NCI-H510A treated with DMSO at 0.1 percent for 48 hours (cell line): ENCODE data around the gene HOXD13.

Experiments used
- DNase-seq: peaks from one replicate; lab custom pipeline; 2025; lab: John Stamatoyannopoulos, UW

Gene HOXD13

GRCh38 chr2:176092270-176093144 lies at the start of gene HOXD13:
Gene HOXD13 (plus strand): TSS chr2:176092721. CDS start chr2:176092891, 170 bp downstream.
- peak; percentile 54 for DNase-seq

DNA sequence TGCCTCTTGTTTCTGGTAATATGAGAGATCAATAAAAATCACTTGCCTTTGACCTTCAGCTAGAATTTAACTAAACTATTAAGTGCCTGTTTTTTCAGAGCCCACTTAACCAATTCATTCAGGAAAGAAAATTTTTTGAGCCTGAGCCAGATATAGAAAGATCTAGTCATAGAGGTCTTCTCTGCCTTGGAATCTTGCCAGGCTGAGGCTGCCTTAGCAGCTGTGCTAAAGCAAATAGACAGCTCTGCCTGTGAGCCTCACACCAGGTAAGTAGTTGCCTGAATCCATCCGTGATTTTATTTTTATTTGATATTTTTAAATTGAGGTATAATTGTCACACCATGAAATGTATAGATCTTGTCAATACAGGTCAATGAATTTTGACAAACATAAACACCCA lies 36.1 kb upstream of the HOXD13 start:
- DNase-seq, result peak; percentile 89

- peak; percentile 57 for DNase-seq
These were observed 28.6 kb upstream of the HOXD13 start for GRCh38 chr2:176063958-176064357.

GRCh38 chr2:176066645-176067588 lies 25.6 kb upstream of the HOXD13 start:
- DNase-seq, result no peak

GRCh38 chr2:176067589-176068418 lies 24.7 kb upstream of the HOXD13 start:
- no peak for DNase-seq

- DNase-seq, result no peak
These were observed 24.1 kb upstream of the HOXD13 start for GRCh38 chr2:176068419-176068832.

GRCh38 chr2:176071330-176072291 lies 20.9 kb upstream of the HOXD13 start:
- DNase-seq, result no peak

GRCh38 chr2:176072292-176072669 lies 20.2 kb upstream of the HOXD13 start:
- no peak for DNase-seq

GRCh38 chr2:176072951-176073904 lies 19.3 kb upstream of the HOXD13 start:
- DNase-seq, result no peak

DNA sequence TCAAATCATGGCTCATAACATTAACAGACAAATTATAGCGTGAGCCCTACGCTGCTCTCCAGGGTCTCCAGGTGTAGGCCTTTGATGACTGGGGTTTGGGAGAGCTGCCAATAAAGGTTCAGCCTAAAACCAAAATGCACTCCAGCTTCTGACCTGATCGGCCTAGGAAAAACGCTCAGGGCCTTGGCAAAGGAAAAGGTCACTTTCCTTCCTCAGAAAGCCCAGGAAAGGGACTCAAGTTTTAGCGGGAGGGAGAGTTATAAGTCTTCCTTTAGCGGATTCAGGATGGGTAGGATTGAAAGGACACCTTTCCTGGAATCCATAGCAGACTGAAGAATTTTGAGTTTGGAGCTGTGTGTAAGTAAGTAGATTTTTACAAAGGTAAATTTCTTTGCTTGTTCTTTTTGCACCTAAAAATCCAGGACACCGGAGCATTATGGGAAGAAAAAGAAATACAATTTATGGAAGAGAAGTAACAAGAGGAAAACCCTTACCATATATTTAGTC lies 17.5 kb upstream of the HOXD13 start:
- no peak for DNase-seq

DNA sequence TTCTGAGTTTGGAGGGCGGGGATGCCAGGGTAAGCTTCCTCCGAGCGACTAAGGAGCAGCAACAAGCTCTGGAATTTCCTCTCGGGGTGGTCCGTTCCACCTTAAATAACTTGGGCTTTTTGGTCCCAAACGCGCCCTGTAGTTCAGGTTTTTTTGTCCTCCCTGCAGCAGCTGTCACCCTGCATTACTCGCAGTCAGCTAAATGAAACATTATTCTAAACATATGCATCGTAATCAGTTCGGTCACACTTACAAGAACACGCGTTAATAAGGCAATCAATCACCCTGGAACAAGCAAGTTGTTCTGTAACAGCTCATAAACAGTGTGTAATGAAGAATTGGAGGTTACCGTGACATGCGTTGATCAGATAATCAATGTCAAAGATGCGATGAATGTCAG lies 17.0 kb upstream of the HOXD13 start:
- DNase-seq, result no peak

- no peak for DNase-seq
These were observed 16.5 kb upstream of the HOXD13 start for GRCh38 chr2:176076063-176076462.

DNA sequence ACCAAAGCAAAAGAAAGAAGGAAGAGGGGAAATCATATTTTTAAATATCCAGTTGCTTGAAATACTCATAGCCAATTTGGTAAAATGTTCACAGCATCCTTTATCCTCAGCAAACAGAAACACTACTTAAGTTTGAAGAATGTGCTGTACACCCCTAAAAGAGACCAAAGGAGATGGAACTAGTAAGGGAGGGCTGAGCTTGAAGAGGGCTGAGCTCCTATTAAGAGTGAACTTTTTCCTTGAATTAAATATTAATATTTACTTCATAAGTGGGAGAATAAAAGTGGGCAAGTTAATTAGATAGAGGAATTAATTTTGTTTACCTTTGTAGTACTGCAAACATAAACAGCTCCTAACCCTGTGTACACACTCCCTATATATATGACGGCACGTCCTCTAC lies 15.7 kb upstream of the HOXD13 start:
- no peak for DNase-seq

- DNase-seq, result no peak
These were observed 13.8 kb upstream of the HOXD13 start for GRCh38 chr2:176078541-176079284.

DNA sequence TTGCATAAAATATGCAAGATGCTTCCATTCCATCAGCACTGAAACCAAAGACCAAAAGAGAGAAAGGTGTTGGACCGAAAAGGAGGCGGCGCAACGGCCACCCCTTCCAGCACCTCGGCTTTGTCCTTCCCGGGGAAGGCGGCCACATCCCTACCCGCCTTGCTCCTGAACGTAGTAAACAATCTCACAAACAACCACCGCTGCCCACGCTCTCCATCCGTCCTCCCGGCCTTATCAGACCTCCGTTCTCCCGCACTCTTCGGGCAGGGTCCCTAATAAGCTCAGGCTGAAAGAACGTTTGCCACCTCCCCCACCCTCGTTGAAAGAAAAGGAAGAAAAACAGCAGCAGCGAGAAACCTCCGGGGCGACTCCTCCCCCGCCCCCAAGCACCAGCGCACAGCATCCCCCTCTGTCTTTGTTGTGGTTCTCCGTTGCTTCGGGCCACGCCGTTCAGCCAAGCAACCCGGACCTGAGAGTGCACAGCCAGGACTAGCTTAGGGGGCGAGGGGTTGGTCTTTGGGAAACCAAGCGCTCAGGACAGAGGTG lies 13.2 kb upstream of the HOXD13 start:
- no peak for DNase-seq

DNA sequence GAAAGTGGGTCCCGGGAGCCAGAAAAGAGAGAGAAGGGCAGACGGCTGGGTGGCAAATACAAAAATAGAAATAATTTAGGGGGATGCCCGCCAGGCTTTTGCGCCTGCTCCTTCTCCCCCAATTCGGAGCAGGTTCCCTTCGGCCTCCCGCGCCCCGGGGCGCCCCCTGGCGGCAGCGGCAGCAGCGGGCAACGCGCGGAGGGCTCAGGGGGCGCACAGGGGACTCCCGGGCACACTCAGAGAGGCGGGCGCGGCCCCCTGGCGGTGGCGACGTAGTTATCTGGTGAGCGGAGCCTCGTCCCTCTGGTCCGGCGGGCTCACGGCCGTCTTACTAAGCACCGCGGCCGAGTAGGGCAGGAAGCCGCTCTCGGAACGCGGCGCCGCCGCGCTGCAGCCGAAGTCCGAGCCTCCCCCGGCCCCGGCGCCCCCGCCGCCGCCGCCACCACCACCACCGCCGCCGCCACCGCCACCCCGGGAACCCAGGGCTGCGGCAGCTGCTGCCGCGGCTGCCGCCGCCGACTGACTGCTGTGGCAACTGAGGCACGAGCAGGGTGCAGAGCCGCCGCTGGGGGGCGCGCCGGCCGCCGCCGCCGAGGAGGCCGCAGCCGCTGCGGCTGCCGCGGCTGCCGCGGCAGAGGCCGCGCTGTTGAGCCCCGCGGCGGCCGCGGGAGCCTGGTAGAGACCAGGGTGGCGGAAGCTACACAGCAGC lies 12.5 kb upstream of the HOXD13 start:
- DNase-seq, result peak; percentile 73

GRCh38 chr2:176080540-176081375 lies 11.8 kb upstream of the HOXD13 start:
- no peak for DNase-seq
